ENCODE measurements around the gene HIP1. TPM values are rescaled to one million over a fixed set of nuclear protein-coding genes. Genes with fewer than 3 reads are reported as not detected.
A peak's percentile ranks its signal among the peaks of the same experiment; 100 is the strongest.

HIP1 gene
- polyA plus RNA-seq, 1 of the 3 experiments (the other 2 are of a cell fraction) = 11.3 TPM

- DNase-seq = no peak
- 49% methylated on average over 16 of the region's 16 CpGs for WGBS (ENCODE audit: low lambda C conversion rate)
- H3K9ac ChIP-seq = no peak overlapping the region
- H3K27me3 ChIP-seq (ENCODE audit: insufficient read depth) = no peaks in the 10 kb centered on the region
- peak overlapping the region; percentile 55; the same call in 1 of the 2 replicates for H2AFZ ChIP-seq (ENCODE audit: low read depth)
- peaks cover 18% of the 10 kb centered on the region for H3F3A ChIP-seq (replicated peaks; ENCODE audit: insufficient read depth)
- no peaks in the 10 kb centered on the region for H3K9me3 ChIP-seq
- H3K4me2 ChIP-seq = peak overlapping the region; percentile 66
- H3K4me1 ChIP-seq (ENCODE audit: control insufficient read depth in 1 of 2, insufficient read depth in 2 of 2, low read depth in 1 of 2, low read length in 1 of 2) = peaks cover 10 to 21% of the 10 kb centered on the region in 2 experiments; a peak in 3 of 4 replicates
- H4K20me1 ChIP-seq (ENCODE audit: insufficient read depth) = no peaks in the 10 kb centered on the region
- H3K9me2 ChIP-seq = no peaks in the 10 kb centered on the region
- CTCF ChIA-PET = interaction anchor here (1.5 kb wide), 1 partner anchor 9 kb away, joined by 4 read pairs; no protein-coding TSS in a partner anchor
- no peaks in the 10 kb centered on the region for H3K79me2 ChIP-seq (ENCODE audit: insufficient read depth)
- H3K36me3 ChIP-seq (replicated peaks in 1 of 2; ENCODE audit: control insufficient read depth in 1 of 2, insufficient read depth in 2 of 2, low read length in 1 of 2) = no peaks in the 10 kb centered on the region
- POLR2A ChIA-PET = no interaction called here
- 0 out of 4 replicates have a peak overlapping the region, but pooled peaks of 1 of the 2 experiments have one; percentile 1 for H3K4me3 ChIP-seq (ENCODE audit: low read depth in 2 of 2, low read length in 1 of 2)
- H3K27ac ChIP-seq (ENCODE audit: low read depth in 2 of 2, low read length in 1 of 2) = peak overlapping the region in 1 of 2 experiments; percentile 55; a peak in 2 of 4 replicates
- no peak for TF ChIP-seq RFX5 (IDR thresholded peaks at IDR 0.05; ENCODE audit: low read length)
- no peak for TF ChIP-seq NRF1 (IDR thresholded peaks at IDR 0.05; ENCODE audit: low read depth, low read length)
- TF ChIP-seq EP300 (IDR thresholded peaks at IDR 0.05; ENCODE audit: borderline replicate concordance in 1 of 2, low read depth in 1 of 2, low read length in 1 of 2) = peak in 1 of 2 experiments; percentile 87; a peak in 2 of 4 replicates
- TF ChIP-seq TCF12 (IDR thresholded peaks at IDR 0.05) = peak; percentile 86
- no peak for TF ChIP-seq MXI1 (IDR thresholded peaks at IDR 0.05; ENCODE audit: low read depth, low read length)
- TF ChIP-seq YY1 (IDR thresholded peaks at IDR 0.05; ENCODE audit: low read depth) = no peak
- no peak for TF ChIP-seq FOXJ3 (CRISPR knock-in tag; IDR thresholded peaks at IDR 0.05)
- TF ChIP-seq, protein P1, sequence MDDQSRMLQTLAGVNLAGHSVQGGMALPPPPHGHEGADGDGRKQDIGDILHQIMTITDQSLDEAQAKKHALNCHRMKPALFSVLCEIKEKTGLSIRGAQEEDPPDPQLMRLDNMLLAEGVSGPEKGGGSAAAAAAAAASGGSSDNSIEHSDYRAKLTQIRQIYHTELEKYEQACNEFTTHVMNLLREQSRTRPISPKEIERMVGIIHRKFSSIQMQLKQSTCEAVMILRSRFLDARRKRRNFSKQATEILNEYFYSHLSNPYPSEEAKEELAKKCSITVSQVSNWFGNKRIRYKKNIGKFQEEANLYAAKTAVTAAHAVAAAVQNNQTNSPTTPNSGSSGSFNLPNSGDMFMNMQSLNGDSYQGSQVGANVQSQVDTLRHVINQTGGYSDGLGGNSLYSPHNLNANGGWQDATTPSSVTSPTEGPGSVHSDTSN (IDR thresholded peaks at IDR 0.05) = peak; percentile 79; the same call in 1 of the 2 replicates
- no peak for TF ChIP-seq IRF3 (IDR thresholded peaks at IDR 0.05; ENCODE audit: low read depth, low read length)
- TF ChIP-seq JUND (IDR thresholded peaks at IDR 0.05) = peak; percentile 95
- peak; percentile 48; the same call in 1 of the 2 replicates for TF ChIP-seq POLR2AphosphoS5 (IDR thresholded peaks at IDR 0.05; ENCODE audit: low read depth, low read length)
- no peak for TF ChIP-seq ZBTB33 (IDR thresholded peaks at IDR 0.05; ENCODE audit: borderline replicate concordance, low read depth)
- no peak for TF ChIP-seq SIN3A (IDR thresholded peaks at IDR 0.05; ENCODE audit: borderline replicate concordance, low read depth, low read length)
- TF ChIP-seq, protein P2, sequence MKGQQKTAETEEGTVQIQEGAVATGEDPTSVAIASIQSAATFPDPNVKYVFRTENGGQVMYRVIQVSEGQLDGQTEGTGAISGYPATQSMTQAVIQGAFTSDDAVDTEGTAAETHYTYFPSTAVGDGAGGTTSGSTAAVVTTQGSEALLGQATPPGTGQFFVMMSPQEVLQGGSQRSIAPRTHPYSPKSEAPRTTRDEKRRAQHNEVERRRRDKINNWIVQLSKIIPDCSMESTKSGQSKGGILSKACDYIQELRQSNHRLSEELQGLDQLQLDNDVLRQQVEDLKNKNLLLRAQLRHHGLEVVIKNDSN (IDR thresholded peaks at IDR 0.05; ENCODE audit: borderline replicate concordance, low read depth) = peak; percentile 86
- no peak for TF ChIP-seq GATA2 (CRISPR knock-in tag; IDR thresholded peaks at IDR 0.05)
- TF ChIP-seq, protein P3, sequence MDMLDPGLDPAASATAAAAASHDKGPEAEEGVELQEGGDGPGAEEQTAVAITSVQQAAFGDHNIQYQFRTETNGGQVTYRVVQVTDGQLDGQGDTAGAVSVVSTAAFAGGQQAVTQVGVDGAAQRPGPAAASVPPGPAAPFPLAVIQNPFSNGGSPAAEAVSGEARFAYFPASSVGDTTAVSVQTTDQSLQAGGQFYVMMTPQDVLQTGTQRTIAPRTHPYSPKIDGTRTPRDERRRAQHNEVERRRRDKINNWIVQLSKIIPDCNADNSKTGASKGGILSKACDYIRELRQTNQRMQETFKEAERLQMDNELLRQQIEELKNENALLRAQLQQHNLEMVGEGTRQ (IDR thresholded peaks at IDR 0.05; ENCODE audit: borderline replicate concordance, low read depth, low read length) = no peak
- TF ChIP-seq RAD21 (IDR thresholded peaks at IDR 0.05; ENCODE audit: low read length) = no peak
- TF ChIP-seq, protein P4, sequence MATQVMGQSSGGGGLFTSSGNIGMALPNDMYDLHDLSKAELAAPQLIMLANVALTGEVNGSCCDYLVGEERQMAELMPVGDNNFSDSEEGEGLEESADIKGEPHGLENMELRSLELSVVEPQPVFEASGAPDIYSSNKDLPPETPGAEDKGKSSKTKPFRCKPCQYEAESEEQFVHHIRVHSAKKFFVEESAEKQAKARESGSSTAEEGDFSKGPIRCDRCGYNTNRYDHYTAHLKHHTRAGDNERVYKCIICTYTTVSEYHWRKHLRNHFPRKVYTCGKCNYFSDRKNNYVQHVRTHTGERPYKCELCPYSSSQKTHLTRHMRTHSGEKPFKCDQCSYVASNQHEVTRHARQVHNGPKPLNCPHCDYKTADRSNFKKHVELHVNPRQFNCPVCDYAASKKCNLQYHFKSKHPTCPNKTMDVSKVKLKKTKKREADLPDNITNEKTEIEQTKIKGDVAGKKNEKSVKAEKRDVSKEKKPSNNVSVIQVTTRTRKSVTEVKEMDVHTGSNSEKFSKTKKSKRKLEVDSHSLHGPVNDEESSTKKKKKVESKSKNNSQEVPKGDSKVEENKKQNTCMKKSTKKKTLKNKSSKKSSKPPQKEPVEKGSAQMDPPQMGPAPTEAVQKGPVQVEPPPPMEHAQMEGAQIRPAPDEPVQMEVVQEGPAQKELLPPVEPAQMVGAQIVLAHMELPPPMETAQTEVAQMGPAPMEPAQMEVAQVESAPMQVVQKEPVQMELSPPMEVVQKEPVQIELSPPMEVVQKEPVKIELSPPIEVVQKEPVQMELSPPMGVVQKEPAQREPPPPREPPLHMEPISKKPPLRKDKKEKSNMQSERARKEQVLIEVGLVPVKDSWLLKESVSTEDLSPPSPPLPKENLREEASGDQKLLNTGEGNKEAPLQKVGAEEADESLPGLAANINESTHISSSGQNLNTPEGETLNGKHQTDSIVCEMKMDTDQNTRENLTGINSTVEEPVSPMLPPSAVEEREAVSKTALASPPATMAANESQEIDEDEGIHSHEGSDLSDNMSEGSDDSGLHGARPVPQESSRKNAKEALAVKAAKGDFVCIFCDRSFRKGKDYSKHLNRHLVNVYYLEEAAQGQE (IDR thresholded peaks at IDR 0.05; ENCODE audit: low read depth, low read length) = no peak
- TF ChIP-seq MAX (IDR thresholded peaks at IDR 0.05; ENCODE audit: low read depth) = peak; percentile 87
- peak; percentile 71; the same call in 1 of the 2 replicates for TF ChIP-seq FOXM1 (IDR thresholded peaks at IDR 0.05; ENCODE audit: low read depth)
Observed at GRCh38 chr7:75596727-75597614, 141.8 kb downstream of the HIP1 start.
